Coronary artery (tissue), 2 donors: ENCODE data around the gene CTNNBL1.
"Not testable (repeated sequence)": the region's sequence is repeated elsewhere in the genome, so short reads cannot be mapped to it uniquely, and the experiment has no call there.

Experiments used
- DNase-seq: peaks from one replicate; pipeline ENCODE4 v3.0.0-alpha.2; 2017; ENCODE audit warnings: low spot score
- H3K27ac ChIP-seq, 2 donors: fragments of 200-600 bp; sonication (generic); one replicate each; pipeline ENCODE4 v1.5.1; 2016 to 2019
- H3K4me3 ChIP-seq: fragments of 200-600 bp; sonication (generic); 2 replicates; pipeline ENCODE4 v1.5.1; 2016; ENCODE audit warnings: mild to moderate bottlenecking, moderate library complexity
- CTCF ChIP-seq: fragments of 200-600 bp; sonication (generic); IDR thresholded peaks from one replicate; pipeline ENCODE4 v1.5.1; 2019; ENCODE audit warnings: antibody characterized with exemption

Gene CTNNBL1

GRCh38 chr20:37677969-37678861 is 15.6 kb upstream of the CTNNBL1 start:
- Histone ChIP-seq H3K27ac (no peak overlapping the region), H3K4me3 (no peak overlapping the region)
- no peak for DNase-seq
- TF ChIP-seq CTCF: no peak

GRCh38 chr20:37679751-37680150 is 14.1 kb upstream of the CTNNBL1 start:
- not testable (repeated sequence) for H3K27ac ChIP-seq, DNase-seq, H3K4me3 ChIP-seq

GRCh38 chr20:37680420-37680819 is 13.4 kb upstream of the CTNNBL1 start:
- no peak for TF ChIP-seq CTCF
- DNase-seq: no peak
- H3K27ac ChIP-seq: no peak overlapping the region
- no peak overlapping the region for H3K4me3 ChIP-seq

GRCh38 chr20:37681384-37682112 is 12.3 kb upstream of the CTNNBL1 start:
- Histone ChIP-seq H3K4me3 (no peak overlapping the region), H3K27ac (no peak overlapping the region)
- no peak for TF ChIP-seq CTCF
- no peak for DNase-seq

GRCh38 chr20:37683146-37683545 is 10.7 kb upstream of the CTNNBL1 start:
- H3K4me3 ChIP-seq, DNase-seq, H3K27ac ChIP-seq: not testable (repeated sequence)

- no peak for DNase-seq
- no peak overlapping the region for H3K27ac ChIP-seq
- no peak for TF ChIP-seq CTCF
- H3K4me3 ChIP-seq: no peak overlapping the region
These were observed 6.9 kb upstream of the CTNNBL1 start for GRCh38 chr20:37686762-37687477.

GRCh38 chr20:37687478-37687805 is 6.4 kb upstream of the CTNNBL1 start:
- Histone ChIP-seq H3K4me3 (no peak overlapping the region), H3K27ac (no peak overlapping the region)
- DNase-seq: no peak
- TF ChIP-seq CTCF: no peak
